ENCODE results near the gene PROK1.
"Not testable (repeated sequence)": the region's sequence is repeated elsewhere in the genome, so short reads cannot be mapped to it uniquely, and the experiment has no call there.

PROK1 gene

GRCh38 chr1:110433213-110433612, 17.7 kb upstream of the PROK1 start:
- no peak overlapping the region for H3K4me3 ChIP-seq (ENCODE audit: control insufficient read depth, low read depth, low read length)
- no peak for TF ChIP-seq CTCF (conservative IDR thresholded peaks at IDR 0.05; ENCODE audit: control insufficient read depth, insufficient read depth, low read depth, low read length)
- no peak for DNase-seq (ENCODE audit: low read depth)

- TF ChIP-seq CTCF (conservative IDR thresholded peaks at IDR 0.05; ENCODE audit: control insufficient read depth, insufficient read depth, low read depth, low read length): no peak
- peak; percentile 29 for DNase-seq (ENCODE audit: low read depth)
- H3K4me3 ChIP-seq (ENCODE audit: control insufficient read depth, low read depth, low read length): no peak overlapping the region
Measured at GRCh38 chr1:110433803-110434202, 17.1 kb upstream of the PROK1 start.

GRCh38 chr1:110434946-110435345, 16.0 kb upstream of the PROK1 start:
- H3K4me3 ChIP-seq (ENCODE audit: control insufficient read depth, low read depth, low read length): no peak overlapping the region
- no peak for TF ChIP-seq CTCF (conservative IDR thresholded peaks at IDR 0.05; ENCODE audit: control insufficient read depth, insufficient read depth, low read depth, low read length)
- DNase-seq (ENCODE audit: low read depth): no peak

- TF ChIP-seq CTCF (conservative IDR thresholded peaks at IDR 0.05; ENCODE audit: control insufficient read depth, insufficient read depth, low read depth, low read length): no peak
- no peak overlapping the region for H3K4me3 ChIP-seq (ENCODE audit: control insufficient read depth, low read depth, low read length)
- DNase-seq (ENCODE audit: low read depth): no peak
Measured at GRCh38 chr1:110436635-110437034, 14.3 kb upstream of the PROK1 start.

DNA sequence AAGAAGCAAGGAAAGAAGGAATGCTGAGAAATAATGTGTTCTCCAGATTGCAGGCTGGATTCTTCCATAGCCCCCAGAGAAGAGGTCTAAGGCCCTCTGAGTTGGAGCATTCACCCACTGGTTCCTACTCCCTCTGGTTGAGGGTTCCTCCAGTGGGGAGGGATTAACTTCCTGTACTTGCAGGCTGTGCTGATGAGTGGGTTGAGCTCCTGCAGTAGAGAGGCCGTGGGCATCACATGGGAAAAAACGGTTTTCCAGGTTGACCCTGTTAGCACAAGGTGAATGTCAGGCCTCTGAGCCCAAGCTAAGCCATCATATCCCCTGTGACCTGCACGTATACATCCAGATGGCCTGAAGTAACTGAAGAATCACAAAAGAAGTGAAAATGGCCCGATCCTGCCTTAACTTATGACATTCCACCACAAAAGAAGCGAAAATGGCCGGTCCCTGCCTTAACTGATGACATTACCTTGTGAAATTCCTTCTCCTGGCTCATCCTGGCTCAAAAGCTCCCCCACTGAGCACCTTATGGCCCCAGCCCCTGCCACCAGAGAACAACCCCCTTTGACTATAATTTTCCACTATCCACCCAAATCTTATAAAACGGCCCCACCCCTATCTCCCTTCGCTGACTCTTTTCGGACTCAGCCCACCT, 13.2 kb upstream of the PROK1 start:
- not testable (repeated sequence) for DNase-seq (ENCODE audit: low read depth); H3K4me3 ChIP-seq (ENCODE audit: control insufficient read depth, low read depth, low read length)

GRCh38 chr1:110438893-110439292, 12.1 kb upstream of the PROK1 start:
- no peak for DNase-seq (ENCODE audit: low read depth)
- TF ChIP-seq CTCF (conservative IDR thresholded peaks at IDR 0.05; ENCODE audit: control insufficient read depth, insufficient read depth, low read depth, low read length): no peak
- H3K4me3 ChIP-seq (ENCODE audit: control insufficient read depth, low read depth, low read length): no peak overlapping the region

GRCh38 chr1:110439873-110440272, 11.1 kb upstream of the PROK1 start:
- DNase-seq (ENCODE audit: low read depth); H3K4me3 ChIP-seq (ENCODE audit: control insufficient read depth, low read depth, low read length): not testable (repeated sequence)

- TF ChIP-seq CTCF (conservative IDR thresholded peaks at IDR 0.05; ENCODE audit: control insufficient read depth, insufficient read depth, low read depth, low read length): no peak
- peak; percentile 41 for DNase-seq (ENCODE audit: low read depth)
- H3K4me3 ChIP-seq (ENCODE audit: control insufficient read depth, low read depth, low read length): no peak overlapping the region
Measured at GRCh38 chr1:110440877-110441276, 10.1 kb upstream of the PROK1 start.

Data from fibroblast of mammary gland (primary cell).